Pancreas (tissue), 10 donors: ENCODE data around the gene NCAPH2. TPM values are rescaled to one million over a fixed set of nuclear protein-coding genes. Genes with fewer than 3 reads are reported as not detected.

Source experiments
- ATAC-seq, 4 donors: fragments of 200-7000 bp; cut with Tn5 transposase; one replicate each; pipeline versions ENCODE4 v1.8.0 to v1.9.1; 2020; ENCODE audit warnings: mild to moderate bottlenecking in 4 of 4, moderate library complexity in 4 of 4
- DNase-seq, 6 donors: peaks; one replicate each; pipeline ENCODE4 v3.0.0-alpha.2; 2020
- FAIRE-seq: peaks from 2 replicates; lab custom pipeline; 2012; peaks lifted over from hg19 to GRCh38; lab: Jason Lieb, UNC
- H3K27ac ChIP-seq, 4 donors: fragments of 200-600 bp; sonication (generic); 1 replicate in 3 of 4; 2 replicates in 1 of 4; pipeline versions ENCODE4 v1.5.0 to v1.8.0; 2020
- H3K27me3 ChIP-seq, 4 donors: fragments of 200-600 bp; one replicate each; pipeline ENCODE4 v1.8.0; 2021
- H3K36me3 ChIP-seq, 3 donors: fragments of 200-600 bp; sonication (generic) in 1 of 3; one replicate each; pipeline versions ENCODE4 v1.5.0 to v1.8.0; 2020 to 2021
- H3K4me1 ChIP-seq, 3 donors: fragments of 200-600 bp; one replicate each; pipeline ENCODE4 v1.8.0; 2021
- H3K4me3 ChIP-seq, 4 donors: fragments of 200-600 bp; sonication (generic) in 2 of 4; one replicate each; pipeline versions ENCODE4 v1.5.0 to v1.8.0; 2020 to 2021
- H3K9me3 ChIP-seq, 4 donors: fragments of 200-600 bp; one replicate each; pipeline ENCODE4 v1.8.0; 2021
- WGBS, 2 donors: extraction: QIAGEN DNeasy Blood & Tissue Kit; methylation state at CpG; one replicate each; pipeline ENCODE4 v1.1.7; 2013; 5-methylcytosine and 5-hydroxymethylcytosine counted together
- intact Hi-C, 3 donors: fragments of 100-400 bp; cut with DNase I; formaldehyde crosslinking; loops; one replicate each; pipeline versions ENCODE4 v1.11.1 to v1.14.2; 2022
- polyA plus RNA-seq, 2 donors: library from polyadenylated mRNA; stranded (reverse); fragments of 200-250 nt; gene quantifications; one replicate each; pipeline ENCODE4 v1.2.3, GENCODE V29; 2013
- total RNA-seq, 6 donors: library from RNA; stranded (reverse); fragmentation: NEBNext Ultra II Directional in 4 of 6; extraction: Animal tissue kit (Norgen Biotek cat#: 25700) in 4 of 6; gene quantifications; one replicate each; pipeline versions ENCODE4 v1.2.1 to v1.2.4, GENCODE V29; 2021 to 2023
- TF ChIP-seq, protein P1 (sequence below), 4 donors: fragments of 200-600 bp; sonication (generic) in 3 of 4; IDR thresholded peaks; one replicate each; pipeline versions ENCODE4 v1.5.0 to v1.8.0; 2021; ENCODE audit warnings: antibody characterized with exemption in 4 of 4
- donor health status: healthy with polysubstance abuse.
- donor health status: DM: no; HTN: no; CAD: no; lungs with moderate emphysema.
- donor health status: DM: no; HTN: no; CAD: no.
- donor health status: control.
- donor health status: control.
- donor health status: Bipolar disorder and iron deficiency.
- donor health status: DM: yes; HTN: yes; CAD: no.
- donor health status: DM: no; HTN: no; CAD: no.
- donor health status: DM: no; HTN: no; CAD: no.
- donor health status: DM: yes; HTN: yes; CAD: no.

NCAPH2 gene
- total and polyA plus RNA-seq, 8 donors, result 15.9 to 70.1 (median 24.2) TPM

DNA sequence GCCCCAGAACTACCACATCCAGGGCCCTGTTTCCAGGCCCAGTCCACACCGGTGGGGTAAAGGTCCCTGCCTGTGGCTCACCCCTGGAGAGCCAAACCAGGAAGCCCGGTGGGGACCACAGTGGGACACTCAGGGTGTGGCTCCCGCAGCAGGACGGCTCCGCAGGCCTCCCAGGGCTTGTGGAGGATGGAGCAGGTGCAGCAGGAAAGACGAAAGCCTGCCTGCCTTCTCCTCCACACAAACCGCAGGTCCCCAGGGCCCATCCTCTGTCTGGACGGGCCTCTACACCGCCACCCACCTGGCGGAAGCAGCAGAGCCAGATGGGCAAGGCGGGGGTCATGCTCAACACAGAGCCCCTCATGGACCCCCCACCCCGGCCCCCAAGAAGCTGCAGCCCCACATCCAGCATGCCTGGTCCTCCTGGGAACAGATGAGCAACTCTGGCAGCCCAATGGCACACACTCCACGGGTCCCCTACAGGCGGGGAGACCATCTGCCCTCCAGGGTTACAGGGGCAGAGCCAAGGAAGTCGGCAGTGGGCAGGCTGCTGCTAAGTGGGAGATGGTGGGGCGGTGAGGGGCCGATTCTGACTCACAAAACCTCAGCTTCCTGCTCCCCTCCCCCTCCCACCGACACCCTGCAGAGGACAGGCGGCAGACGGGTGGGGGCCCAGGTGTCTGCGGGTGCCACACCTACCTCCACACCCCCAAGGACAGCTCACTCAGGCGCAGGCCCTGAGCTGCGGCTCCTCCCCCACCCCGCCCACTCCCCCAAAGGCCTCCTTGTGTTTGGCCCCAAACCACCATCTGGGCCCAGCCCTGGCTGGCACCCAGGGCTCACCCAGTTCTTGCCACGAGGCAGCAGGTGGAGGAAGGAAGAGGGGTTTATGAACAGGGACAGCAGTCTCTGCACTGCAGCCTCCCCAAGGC is 38.4 kb upstream of the NCAPH2 start:
- ATAC-seq, result peak; percentile 11 to 75 (median 52)
- WGBS, 2 donors, result 49 to 52% methylated on average over 19 to 25 of the region's 25 CpGs
- intact Hi-C loops, result loop anchor here in 1 of 3 donors (10.0 kb wide), 1 partner anchor 55 kb away; no protein-coding TSS in a partner anchor

DNA sequence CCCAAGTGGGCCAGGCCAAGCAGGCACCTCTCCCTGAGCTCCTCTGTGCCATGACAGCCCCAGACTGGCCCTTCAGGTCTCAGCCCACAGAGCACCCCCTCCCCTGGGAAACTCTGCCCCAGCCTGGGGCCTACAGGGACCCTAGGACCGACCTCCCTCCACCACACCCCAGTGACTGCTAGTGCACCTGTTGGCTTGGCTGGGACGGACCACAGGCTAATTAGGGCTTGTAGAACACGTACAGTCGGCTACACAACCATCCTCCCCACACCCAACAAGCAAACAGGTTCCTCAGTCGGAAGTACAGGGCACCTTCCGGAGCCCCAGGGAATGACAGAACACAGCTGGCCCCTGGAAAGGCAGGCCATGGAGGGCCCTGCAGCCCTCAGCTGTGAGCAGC is 37.5 kb upstream of the NCAPH2 start:
- no peak for ATAC-seq
- Histone ChIP-seq H3K9me3 (no peaks in the 10 kb centered on the region), H3K4me1 (peaks cover 26 to 37% (median 33%) of the 10 kb centered on the region in 3 donors), H3K4me3 (no peak overlapping the region), H3K36me3 (peaks cover 6 to 24% (median 19%) of the 10 kb centered on the region in 3 donors), H3K27ac (peak overlapping the region in 1 of 4 donors; percentile 19), H3K27me3 (no peaks in the 10 kb centered on the region)
- intact Hi-C loops, result no loop called here
- TF ChIP-seq, protein P1, sequence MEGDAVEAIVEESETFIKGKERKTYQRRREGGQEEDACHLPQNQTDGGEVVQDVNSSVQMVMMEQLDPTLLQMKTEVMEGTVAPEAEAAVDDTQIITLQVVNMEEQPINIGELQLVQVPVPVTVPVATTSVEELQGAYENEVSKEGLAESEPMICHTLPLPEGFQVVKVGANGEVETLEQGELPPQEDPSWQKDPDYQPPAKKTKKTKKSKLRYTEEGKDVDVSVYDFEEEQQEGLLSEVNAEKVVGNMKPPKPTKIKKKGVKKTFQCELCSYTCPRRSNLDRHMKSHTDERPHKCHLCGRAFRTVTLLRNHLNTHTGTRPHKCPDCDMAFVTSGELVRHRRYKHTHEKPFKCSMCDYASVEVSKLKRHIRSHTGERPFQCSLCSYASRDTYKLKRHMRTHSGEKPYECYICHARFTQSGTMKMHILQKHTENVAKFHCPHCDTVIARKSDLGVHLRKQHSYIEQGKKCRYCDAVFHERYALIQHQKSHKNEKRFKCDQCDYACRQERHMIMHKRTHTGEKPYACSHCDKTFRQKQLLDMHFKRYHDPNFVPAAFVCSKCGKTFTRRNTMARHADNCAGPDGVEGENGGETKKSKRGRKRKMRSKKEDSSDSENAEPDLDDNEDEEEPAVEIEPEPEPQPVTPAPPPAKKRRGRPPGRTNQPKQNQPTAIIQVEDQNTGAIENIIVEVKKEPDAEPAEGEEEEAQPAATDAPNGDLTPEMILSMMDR (IDR thresholded peaks at IDR 0.05), result no peak
- DNase-seq, result peak in 1 of 6 donors; percentile 69
- no peak for FAIRE-seq
- 51 to 54% methylated on average over 6 of the region's 6 CpGs for WGBS, 2 donors

More for the DNA sequence above, 38.4 kb upstream of the NCAPH2 start:
- Histone ChIP-seq H3K27ac (peak overlapping the region in 1 of 4 donors; percentile 3), H3K9me3 (no peaks in the 10 kb centered on the region), H3K4me1 (peaks cover 26 to 34% (median 33%) of the 10 kb centered on the region in 3 donors), H3K27me3 (no peaks in the 10 kb centered on the region), H3K36me3 (peaks cover 6 to 32% (median 27%) of the 10 kb centered on the region in 3 donors), H3K4me3 (no peak overlapping the region)
- DNase-seq (peak in 5 of 6 donors; percentile 65 to 84 (median 71)), FAIRE-seq (no peak)
- TF ChIP-seq, protein P1 (IDR thresholded peaks at IDR 0.05), result no peak

DNA sequence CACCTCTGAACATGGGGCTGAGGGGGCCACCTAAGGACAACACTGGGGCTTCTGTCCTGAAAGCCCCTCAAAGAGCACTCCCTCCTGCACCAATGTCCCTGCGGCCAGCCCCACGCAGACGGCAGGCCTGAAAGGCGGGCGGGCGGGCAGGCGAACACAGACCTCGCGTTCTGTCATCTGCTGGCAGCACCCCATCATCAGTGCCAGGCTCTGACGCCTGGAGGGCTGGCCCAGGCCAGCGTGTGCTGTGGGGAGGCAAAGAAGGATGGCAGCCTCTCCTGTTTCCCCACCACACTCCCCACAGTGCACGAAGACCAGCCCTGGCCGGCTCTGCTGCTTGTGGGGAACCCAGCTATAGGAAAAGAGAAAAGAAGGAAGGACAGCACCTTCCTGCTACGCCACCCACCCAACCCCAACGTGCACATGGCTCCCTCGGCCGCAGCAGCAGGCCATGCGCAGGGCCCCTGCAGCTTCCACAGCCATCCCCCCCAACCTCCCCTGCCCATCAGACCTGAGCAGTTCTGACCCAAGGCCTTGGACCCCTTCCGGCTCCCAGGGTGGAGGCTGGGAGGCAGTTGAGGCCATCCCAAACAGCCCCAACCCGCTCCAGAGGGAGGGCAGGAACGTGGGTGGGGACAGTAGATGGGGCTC is 36.7 kb upstream of the NCAPH2 start:
- DNase-seq (peak in 1 of 6 donors; percentile 48), FAIRE-seq (no peak), ATAC-seq (no peak)
- Histone ChIP-seq H3K4me1 (peaks cover 26 to 39% (median 33%) of the 10 kb centered on the region in 3 donors), H3K27ac (no peak overlapping the region), H3K4me3 (no peak overlapping the region), H3K27me3 (no peaks in the 10 kb centered on the region), H3K9me3 (no peaks in the 10 kb centered on the region), H3K36me3 (peaks cover 0 to 16% (median 11%) of the 10 kb centered on the region in 3 donors)
- intact Hi-C loops, result no loop called here
- TF ChIP-seq, protein P1 (IDR thresholded peaks at IDR 0.05), result no peak
- WGBS, 2 donors, result 79 to 81% methylated on average over 21 of the region's 21 CpGs

DNA sequence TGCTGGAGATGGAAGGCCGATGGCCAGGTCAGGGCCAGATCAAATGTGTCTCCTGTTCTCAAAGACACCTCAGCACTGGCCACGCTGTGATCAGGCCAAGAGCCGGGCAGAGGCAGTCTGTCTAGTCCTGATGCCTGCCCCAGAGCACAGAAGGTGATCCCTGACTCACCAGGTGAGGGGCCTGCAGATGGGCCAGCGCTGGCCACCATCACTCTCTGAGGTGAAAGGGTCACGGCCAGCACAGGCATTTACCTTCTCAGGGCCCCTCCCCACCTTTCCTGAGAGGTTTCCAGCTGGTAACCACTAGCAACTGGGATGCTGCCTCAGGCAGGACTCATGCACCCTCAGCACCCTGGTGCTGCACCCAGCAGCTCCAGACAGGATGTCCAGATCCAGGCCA is 36.1 kb upstream of the NCAPH2 start:
- no peak for ATAC-seq
- DNase-seq, result peak in 1 of 6 donors; percentile 60
- WGBS, 2 donors, result 72 to 81% methylated on average over 5 of the region's 5 CpGs
- H3K27me3 ChIP-seq, result no peaks in the 10 kb centered on the region
- H3K9me3 ChIP-seq, result no peaks in the 10 kb centered on the region
- H3K27ac ChIP-seq, result no peak overlapping the region
- no peak for FAIRE-seq
- no peak overlapping the region for H3K4me3 ChIP-seq
- TF ChIP-seq, protein P1 (IDR thresholded peaks at IDR 0.05), result no peak
- H3K36me3 ChIP-seq, result peaks cover 0 to 9% (median 4%) of the 10 kb centered on the region in 3 donors
- H3K4me1 ChIP-seq, result peaks cover 26 to 39% (median 33%) of the 10 kb centered on the region in 3 donors
- intact Hi-C loops, result no loop called here
